ENCODE measurements around the gene ENKUR. TPM values are rescaled to one million over a fixed set of nuclear protein-coding genes. Genes with fewer than 3 reads are reported as not detected.

The ENKUR gene
- total RNA-seq, 1 experiment from 2014 or later, result 0.32 TPM

DNA sequence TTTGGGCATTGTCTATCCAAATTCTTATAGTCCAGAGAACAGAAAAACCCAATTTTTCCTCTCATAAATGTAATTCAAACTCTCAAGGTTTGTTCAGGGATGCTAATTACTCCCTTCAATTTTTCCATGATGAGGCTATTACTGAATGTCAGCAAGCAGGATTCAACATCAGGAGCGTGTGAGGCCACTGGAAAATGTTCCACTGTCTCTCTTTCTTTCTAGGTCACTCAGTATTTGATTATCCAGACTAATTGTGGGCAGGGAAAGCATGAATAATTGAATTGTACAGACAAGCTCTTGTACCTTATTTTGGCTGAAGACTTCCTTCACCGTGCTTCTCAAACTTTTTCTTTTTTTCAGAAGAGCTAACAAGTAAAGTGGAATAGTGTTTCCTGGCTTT is 31.1 kb upstream of the ENKUR start:
- DNase-seq (ENCODE audit: low read depth, low spot score) (no peak), ATAC-seq (no peak)
- no peaks in the 10 kb centered on the region for H3K4me1 ChIP-seq (ENCODE audit: control insufficient read depth in 1 of 2, insufficient read depth in 2 of 2, low read length in 2 of 2)
- no peaks in the 10 kb centered on the region for H3K79me2 ChIP-seq (ENCODE audit: insufficient read depth, low read length)
- no peak overlapping the region for H3K27ac ChIP-seq (ENCODE audit: low read depth, low read length)
- H2AFZ ChIP-seq (ENCODE audit: low read depth, low read length, poor library complexity, severe bottlenecking), result no peak overlapping the region
- TF ChIP-seq SP1 (IDR thresholded peaks at IDR 0.05; ENCODE audit: low read depth) (no peak), SRF (IDR thresholded peaks at IDR 0.05; ENCODE audit: low read depth) (no peak), TCF7L2 (IDR thresholded peaks at IDR 0.05; ENCODE audit: borderline replicate concordance, extremely low read depth, insufficient read depth, insufficient read length) (no peak)
- no peaks in the 10 kb centered on the region for H3K9me2 ChIP-seq (ENCODE audit: insufficient read depth)
- intact Hi-C loops (cut with micrococcal nuclease), result no loop called here
- H4K20me1 ChIP-seq (ENCODE audit: insufficient read depth), result no peaks in the 10 kb centered on the region
- H3K36me3 ChIP-seq (ENCODE audit: control insufficient read depth in 1 of 2, insufficient read depth in 2 of 2, low read length in 2 of 2), result no peaks in the 10 kb centered on the region
- no peaks in the 10 kb centered on the region for H3K9me3 ChIP-seq (ENCODE audit: control insufficient read depth in 1 of 2, insufficient read depth in 1 of 2, low read depth in 1 of 2, low read length in 2 of 2)
- BruUV-seq (replicated peaks), result no TSS peak
- H3K9ac ChIP-seq (ENCODE audit: low read length), result no peak overlapping the region
- no peak overlapping the region for H3K4me2 ChIP-seq (ENCODE audit: low read length)
- H3K27me3 ChIP-seq (ENCODE audit: insufficient read depth, low read length), result no peaks in the 10 kb centered on the region
- RAD21 ChIA-PET (ENCODE audit: low non-redundant PET in 1 of 2, low total read pairs in 2 of 2, uncharacterized antibody in 2 of 2, unreplicated experiment in 2 of 2), result no interaction called here
- POLR2A ChIA-PET, result no interaction called here
- H3K4me3 ChIP-seq (replicated peaks in 1 of 2; ENCODE audit: low read depth in 1 of 2, low read length in 2 of 2), result no peak overlapping the region
- CTCF ChIA-PET, result no interaction called here

DNA sequence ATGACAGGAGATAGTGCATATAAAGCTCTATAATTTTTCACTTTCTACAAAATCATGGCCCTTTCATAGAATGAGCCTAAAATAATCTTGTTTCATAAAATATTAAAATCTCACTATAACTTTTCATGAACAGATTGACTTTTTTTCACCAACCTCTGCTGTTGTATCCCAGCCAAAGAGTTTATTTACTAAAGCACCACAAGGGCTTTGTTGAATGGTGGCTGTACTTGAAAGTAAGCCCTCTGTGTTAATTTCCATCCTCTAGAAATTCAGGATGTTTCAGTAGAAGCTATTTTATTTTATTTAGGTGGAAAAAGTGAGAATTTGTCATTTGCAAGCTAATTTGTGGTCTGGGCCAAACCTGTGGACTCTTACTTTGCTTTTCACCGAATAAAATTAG is 30.7 kb upstream of the ENKUR start:
- TF ChIP-seq FOSL1 (IDR thresholded peaks at IDR 0.05; ENCODE audit: low read depth), result no peak
- no peak for TF ChIP-seq SP1 (IDR thresholded peaks at IDR 0.05; ENCODE audit: low read depth)
- intact Hi-C loops (cut with micrococcal nuclease), result no loop called here
- ChIA-PET POLR2A (no interaction called here), CTCF (no interaction called here), RAD21 (ENCODE audit: low non-redundant PET in 1 of 2, low total read pairs in 2 of 2, uncharacterized antibody in 2 of 2, unreplicated experiment in 2 of 2) (no interaction called here)
- H3K4me1 ChIP-seq (ENCODE audit: control insufficient read depth in 1 of 2, insufficient read depth in 2 of 2, low read length in 2 of 2), result no peaks in the 10 kb centered on the region
- DNase-seq (ENCODE audit: low read depth, low spot score), result no peak
- H3K36me3 ChIP-seq (ENCODE audit: control insufficient read depth in 1 of 2, insufficient read depth in 2 of 2, low read length in 2 of 2), result no peaks in the 10 kb centered on the region
- H3K27me3 ChIP-seq (ENCODE audit: insufficient read depth, low read length), result no peaks in the 10 kb centered on the region
- H3K9me2 ChIP-seq (ENCODE audit: insufficient read depth), result no peaks in the 10 kb centered on the region
- no peak overlapping the region for H2AFZ ChIP-seq (ENCODE audit: low read depth, low read length, poor library complexity, severe bottlenecking)
- no peak overlapping the region for H3K9ac ChIP-seq (ENCODE audit: low read length)
- no peak for ATAC-seq
- H3K79me2 ChIP-seq (ENCODE audit: insufficient read depth, low read length), result no peaks in the 10 kb centered on the region
- no TSS peak for BruUV-seq (replicated peaks)
- H3K4me2 ChIP-seq (ENCODE audit: low read length), result no peak overlapping the region
- H3K4me3 ChIP-seq (replicated peaks in 1 of 2; ENCODE audit: low read depth in 1 of 2, low read length in 2 of 2), result no peak overlapping the region
- H3K9me3 ChIP-seq (ENCODE audit: control insufficient read depth in 1 of 2, insufficient read depth in 1 of 2, low read depth in 1 of 2, low read length in 2 of 2), result no peaks in the 10 kb centered on the region
- H4K20me1 ChIP-seq (ENCODE audit: insufficient read depth), result no peaks in the 10 kb centered on the region
- H3K27ac ChIP-seq (ENCODE audit: low read depth, low read length), result no peak overlapping the region

DNA sequence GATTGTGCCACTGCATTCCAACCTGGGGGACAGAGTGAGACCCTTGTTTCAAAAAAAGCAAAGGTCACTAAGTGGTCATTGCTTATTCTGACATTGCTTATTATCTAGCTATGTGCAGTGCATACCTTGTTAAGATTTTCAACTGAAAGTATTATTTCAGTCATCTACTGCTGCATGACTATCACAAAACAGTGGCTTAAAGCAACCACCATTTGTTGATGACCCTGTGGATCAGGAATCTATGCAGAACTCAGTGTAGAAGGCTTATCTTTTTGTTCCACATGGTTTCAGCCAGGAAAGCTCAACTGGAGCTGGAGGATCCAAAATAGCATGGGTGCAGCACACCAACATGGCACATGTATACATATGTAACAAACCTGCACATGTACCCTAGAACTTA is 23.6 kb upstream of the ENKUR start:
- Histone ChIP-seq H3K4me1 (ENCODE audit: control insufficient read depth in 1 of 2, insufficient read depth in 2 of 2, low read length in 2 of 2) (no peaks in the 10 kb centered on the region), H3K27ac (ENCODE audit: low read depth, low read length) (no peak overlapping the region), H3K4me2 (ENCODE audit: low read length) (no peak overlapping the region), H3K9me3 (ENCODE audit: control insufficient read depth in 1 of 2, insufficient read depth in 1 of 2, low read depth in 1 of 2, low read length in 2 of 2) (no peaks in the 10 kb centered on the region), H3K4me3 (replicated peaks in 1 of 2; ENCODE audit: low read depth in 1 of 2, low read length in 2 of 2) (no peak overlapping the region), H4K20me1 (ENCODE audit: insufficient read depth) (no peaks in the 10 kb centered on the region), H3K27me3 (ENCODE audit: insufficient read depth, low read length) (no peaks in the 10 kb centered on the region), H3K36me3 (ENCODE audit: control insufficient read depth in 1 of 2, insufficient read depth in 2 of 2, low read length in 2 of 2) (no peaks in the 10 kb centered on the region), H3K79me2 (ENCODE audit: insufficient read depth, low read length) (no peaks in the 10 kb centered on the region), H2AFZ (ENCODE audit: low read depth, low read length, poor library complexity, severe bottlenecking) (no peak overlapping the region), H3K9ac (ENCODE audit: low read length) (no peak overlapping the region), H3K9me2 (ENCODE audit: insufficient read depth) (no peaks in the 10 kb centered on the region)
- TF ChIP-seq JUND (IDR thresholded peaks at IDR 0.05), result no peak
- TF ChIP-seq EZH2phosphoT487 (IDR thresholded peaks at IDR 0.05; ENCODE audit: borderline replicate concordance), result no peak
- ChIA-PET CTCF (no interaction called here), POLR2A (no interaction called here), RAD21 (ENCODE audit: low non-redundant PET in 1 of 2, low total read pairs in 2 of 2, uncharacterized antibody in 2 of 2, unreplicated experiment in 2 of 2) (interaction anchor here in 1 of 2 experiments (0.6 kb wide), 1 partner anchor 236 kb away, joined by 4 read pairs; no protein-coding TSS in a partner anchor)
- BruUV-seq (replicated peaks), result no TSS peak
- DNase-seq (ENCODE audit: low read depth, low spot score) (no peak), ATAC-seq (no peak)
- intact Hi-C loops (cut with micrococcal nuclease), result no loop called here

Measured in HCT116 (cell line).